ENCODE results near the gene INTS7. TPM values are rescaled to one million over a fixed set of nuclear protein-coding genes. Genes with fewer than 3 reads are reported as not detected.

Gene INTS7
- total RNA-seq, 2 donors from 2014 or later = 19.2 to 20.9 TPM

GRCh38 chr1:211915924-211916323 lies 119.4 kb downstream of the INTS7 start:
- Mint-ChIP-seq H3K9me3 (no peaks in the 10 kb centered on the region), H3K27ac (no peak overlapping the region), H3K4me3 (no peak overlapping the region), H3K27me3 (ENCODE audit: low read depth) (peaks cover 24% of the 10 kb centered on the region), H3K4me1 (ENCODE audit: low read depth) (no peaks in the 10 kb centered on the region), H3K36me3 (ENCODE audit: insufficient read depth in 2 of 2) (no peaks in the 10 kb centered on the region)
- DNase-seq (no peak), ATAC-seq (replicated peaks in 1 of 2) (no peak)

GRCh38 chr1:211912844-211913432 lies 122.4 kb downstream of the INTS7 start:
- Mint-ChIP-seq H3K4me3 (no peak overlapping the region), H3K4me1 (ENCODE audit: low read depth) (no peaks in the 10 kb centered on the region), H3K27ac (no peak overlapping the region), H3K9me3 (peaks cover 0 to 1% of the 10 kb centered on the region in 2 donors), H3K36me3 (ENCODE audit: insufficient read depth in 2 of 2) (no peaks in the 10 kb centered on the region), H3K27me3 (ENCODE audit: low read depth) (peaks cover 31% of the 10 kb centered on the region)
- DNase-seq = no peak
- no peak for ATAC-seq (replicated peaks in 1 of 2)

- DNase-seq (no peak), ATAC-seq (replicated peaks in 1 of 2) (no peak)
- no peak overlapping the region for H3K4me3 Mint-ChIP-seq
- no peaks in the 10 kb centered on the region for H3K36me3 Mint-ChIP-seq (ENCODE audit: insufficient read depth in 2 of 2)
- peaks cover 0 to 1% of the 10 kb centered on the region in 2 donors for H3K9me3 Mint-ChIP-seq
- H3K27ac Mint-ChIP-seq = no peak overlapping the region
- no peaks in the 10 kb centered on the region for H3K4me1 Mint-ChIP-seq (ENCODE audit: low read depth)
- H3K27me3 Mint-ChIP-seq (ENCODE audit: low read depth) = peaks cover 28% of the 10 kb centered on the region
Observed at GRCh38 chr1:211912038-211912437, 123.3 kb downstream of the INTS7 start.

GRCh38 chr1:211910913-211911485 lies 124.4 kb downstream of the INTS7 start:
- Mint-ChIP-seq H3K9me3 (peaks cover 0 to 1% of the 10 kb centered on the region in 2 donors), H3K27me3 (ENCODE audit: low read depth) (peaks cover 18% of the 10 kb centered on the region), H3K36me3 (ENCODE audit: insufficient read depth in 2 of 2) (no peaks in the 10 kb centered on the region), H3K27ac (no peak overlapping the region), H3K4me3 (no peak overlapping the region), H3K4me1 (ENCODE audit: low read depth) (no peaks in the 10 kb centered on the region)
- DNase-seq (no peak), ATAC-seq (replicated peaks in 1 of 2) (no peak)

- H3K27me3 Mint-ChIP-seq (ENCODE audit: low read depth) = peaks cover 18% of the 10 kb centered on the region
- no peak overlapping the region for H3K4me3 Mint-ChIP-seq
- no peaks in the 10 kb centered on the region for H3K4me1 Mint-ChIP-seq (ENCODE audit: low read depth)
- peaks cover 0 to 1% of the 10 kb centered on the region in 2 donors for H3K9me3 Mint-ChIP-seq
- DNase-seq = no peak
- H3K27ac Mint-ChIP-seq = no peak overlapping the region
- no peak for ATAC-seq (replicated peaks in 1 of 2)
- H3K36me3 Mint-ChIP-seq (ENCODE audit: insufficient read depth in 2 of 2) = no peaks in the 10 kb centered on the region
Observed at GRCh38 chr1:211910113-211910884, 125.1 kb downstream of the INTS7 start.

GRCh38 chr1:211909395-211909794 lies 126.0 kb downstream of the INTS7 start:
- H3K27me3 Mint-ChIP-seq (ENCODE audit: low read depth) = peaks cover 18% of the 10 kb centered on the region
- no peaks in the 10 kb centered on the region for H3K36me3 Mint-ChIP-seq (ENCODE audit: insufficient read depth in 2 of 2)
- H3K4me1 Mint-ChIP-seq (ENCODE audit: low read depth) = no peaks in the 10 kb centered on the region
- H3K4me3 Mint-ChIP-seq = no peak overlapping the region
- no peak overlapping the region for H3K27ac Mint-ChIP-seq
- no peak for ATAC-seq (replicated peaks in 1 of 2)
- no peak for DNase-seq
- H3K9me3 Mint-ChIP-seq = peaks cover 0 to 1% of the 10 kb centered on the region in 2 donors

- Mint-ChIP-seq H3K27ac (no peak overlapping the region), H3K27me3 (ENCODE audit: low read depth) (peaks cover 18% of the 10 kb centered on the region), H3K9me3 (peaks cover 0 to 1% of the 10 kb centered on the region in 2 donors), H3K4me1 (ENCODE audit: low read depth) (no peaks in the 10 kb centered on the region), H3K4me3 (no peak overlapping the region), H3K36me3 (ENCODE audit: insufficient read depth in 2 of 2) (no peaks in the 10 kb centered on the region)
- DNase-seq (no peak), ATAC-seq (replicated peaks in 1 of 2) (no peak)
Observed at GRCh38 chr1:211908951-211909350, 126.4 kb downstream of the INTS7 start.

GRCh38 chr1:211908453-211908852 lies 126.9 kb downstream of the INTS7 start:
- ATAC-seq (replicated peaks in 1 of 2) (no peak), DNase-seq (no peak)
- no peak overlapping the region for H3K4me3 Mint-ChIP-seq
- H3K27ac Mint-ChIP-seq = no peak overlapping the region
- H3K4me1 Mint-ChIP-seq (ENCODE audit: low read depth) = no peaks in the 10 kb centered on the region
- peaks cover 15% of the 10 kb centered on the region for H3K27me3 Mint-ChIP-seq (ENCODE audit: low read depth)
- no peaks in the 10 kb centered on the region for H3K36me3 Mint-ChIP-seq (ENCODE audit: insufficient read depth in 2 of 2)
- peaks cover 0 to 1% of the 10 kb centered on the region in 2 donors for H3K9me3 Mint-ChIP-seq

- H3K27ac Mint-ChIP-seq = no peak overlapping the region
- H3K9me3 Mint-ChIP-seq = no peaks in the 10 kb centered on the region
- H3K36me3 Mint-ChIP-seq (ENCODE audit: insufficient read depth in 2 of 2) = peaks cover 0 to 5% of the 10 kb centered on the region in 2 donors
- no peaks in the 10 kb centered on the region for H3K4me1 Mint-ChIP-seq (ENCODE audit: low read depth)
- H3K27me3 Mint-ChIP-seq (ENCODE audit: low read depth) = no peaks in the 10 kb centered on the region
- ATAC-seq (replicated peaks in 1 of 2) = no peak
- H3K4me3 Mint-ChIP-seq = no peak overlapping the region
- DNase-seq = no peak
Observed at GRCh38 chr1:211903490-211904245, 131.7 kb downstream of the INTS7 start.

GRCh38 chr1:211902624-211903291 lies 132.6 kb downstream of the INTS7 start:
- peaks cover 0 to 5% of the 10 kb centered on the region in 2 donors for H3K36me3 Mint-ChIP-seq (ENCODE audit: insufficient read depth in 2 of 2)
- no peaks in the 10 kb centered on the region for H3K9me3 Mint-ChIP-seq
- no peak overlapping the region for H3K27ac Mint-ChIP-seq
- no peak for DNase-seq
- ATAC-seq (replicated peaks in 1 of 2) = no peak
- no peaks in the 10 kb centered on the region for H3K4me1 Mint-ChIP-seq (ENCODE audit: low read depth)
- no peak overlapping the region for H3K4me3 Mint-ChIP-seq
- H3K27me3 Mint-ChIP-seq (ENCODE audit: low read depth) = no peaks in the 10 kb centered on the region

- Mint-ChIP-seq H3K4me1 (ENCODE audit: low read depth) (no peaks in the 10 kb centered on the region), H3K27me3 (ENCODE audit: low read depth) (no peaks in the 10 kb centered on the region), H3K27ac (no peak overlapping the region), H3K4me3 (no peak overlapping the region), H3K36me3 (ENCODE audit: insufficient read depth in 2 of 2) (peaks cover 0 to 5% of the 10 kb centered on the region in 2 donors), H3K9me3 (no peaks in the 10 kb centered on the region)
- ATAC-seq (replicated peaks in 1 of 2) = no peak
- DNase-seq = no peak
Observed at GRCh38 chr1:211901945-211902344, 133.4 kb downstream of the INTS7 start.

GRCh38 chr1:211900441-211900840 lies 134.9 kb downstream of the INTS7 start:
- DNase-seq = no peak
- peaks cover 0 to 5% of the 10 kb centered on the region in 2 donors for H3K36me3 Mint-ChIP-seq (ENCODE audit: insufficient read depth in 2 of 2)
- no peak overlapping the region for H3K4me3 Mint-ChIP-seq
- no peaks in the 10 kb centered on the region for H3K9me3 Mint-ChIP-seq
- ATAC-seq (replicated peaks in 1 of 2) = no peak
- no peaks in the 10 kb centered on the region for H3K27me3 Mint-ChIP-seq (ENCODE audit: low read depth)
- H3K4me1 Mint-ChIP-seq (ENCODE audit: low read depth) = no peaks in the 10 kb centered on the region
- H3K27ac Mint-ChIP-seq = no peak overlapping the region

All from activated T-cell treated with anti-CD3 and anti-CD28 coated beads, Interleukin-2, amount 50 U/mL, for 72 hours (primary cell).